Upper lobe of right lung (tissue), 1 donor: ENCODE measurements around the gene SIPA1. TPM values are rescaled to one million over a fixed set of nuclear protein-coding genes. Genes with fewer than 3 reads are reported as not detected.

Experiments
- ATAC-seq: fragments of 200-7000 bp; cut with Tn5 transposase; one replicate; pipeline ENCODE4 v1.9.1; 2020; ENCODE audit warnings: mild to moderate bottlenecking, moderate library complexity
- DNase-seq: peaks from one replicate; pipeline ENCODE4 v3.0.0-alpha.2; 2020
- H3K27ac ChIP-seq: fragments of 200-600 bp; one replicate; pipeline ENCODE4 v1.8.0; 2022
- H3K27me3 ChIP-seq: fragments of 200-600 bp; one replicate; pipeline ENCODE4 v1.8.0; 2022; ENCODE audit warnings: mild to moderate bottlenecking
- H3K36me3 ChIP-seq: fragments of 200-600 bp; one replicate; pipeline ENCODE4 v1.8.0; 2022
- H3K4me1 ChIP-seq: fragments of 200-600 bp; one replicate; pipeline ENCODE4 v1.8.0; 2022
- H3K4me3 ChIP-seq: fragments of 200-600 bp; one replicate; pipeline ENCODE4 v1.8.0; 2022; ENCODE audit warnings: mild to moderate bottlenecking
- H3K9me3 ChIP-seq: fragments of 200-600 bp; one replicate; pipeline ENCODE4 v1.8.0; 2022
- intact Hi-C: fragments of 100-400 bp; cut with DNase I; formaldehyde crosslinking; loops from one replicate; pipeline ENCODE4 v1.11.0; 2022
- total RNA-seq: library from RNA; stranded (reverse); fragmentation: NEBNext Ultra II Directional; extraction: Animal tissue kit (Norgen Biotek cat#: 25700); gene quantifications from one replicate; pipeline ENCODE4 v1.2.1, GENCODE V29; 2021
- TF ChIP-seq, protein P1 (sequence below): fragments of 200-600 bp; IDR thresholded peaks from one replicate; pipeline ENCODE4 v1.8.0; 2022; ENCODE audit warnings: antibody characterized with exemption
- donor health status: DM: no; HTN: yes; CAD: no; lungs with severe emphysema.

Gene SIPA1
- total RNA-seq, 1 donor from 2014 or later: 86.5 TPM

DNA sequence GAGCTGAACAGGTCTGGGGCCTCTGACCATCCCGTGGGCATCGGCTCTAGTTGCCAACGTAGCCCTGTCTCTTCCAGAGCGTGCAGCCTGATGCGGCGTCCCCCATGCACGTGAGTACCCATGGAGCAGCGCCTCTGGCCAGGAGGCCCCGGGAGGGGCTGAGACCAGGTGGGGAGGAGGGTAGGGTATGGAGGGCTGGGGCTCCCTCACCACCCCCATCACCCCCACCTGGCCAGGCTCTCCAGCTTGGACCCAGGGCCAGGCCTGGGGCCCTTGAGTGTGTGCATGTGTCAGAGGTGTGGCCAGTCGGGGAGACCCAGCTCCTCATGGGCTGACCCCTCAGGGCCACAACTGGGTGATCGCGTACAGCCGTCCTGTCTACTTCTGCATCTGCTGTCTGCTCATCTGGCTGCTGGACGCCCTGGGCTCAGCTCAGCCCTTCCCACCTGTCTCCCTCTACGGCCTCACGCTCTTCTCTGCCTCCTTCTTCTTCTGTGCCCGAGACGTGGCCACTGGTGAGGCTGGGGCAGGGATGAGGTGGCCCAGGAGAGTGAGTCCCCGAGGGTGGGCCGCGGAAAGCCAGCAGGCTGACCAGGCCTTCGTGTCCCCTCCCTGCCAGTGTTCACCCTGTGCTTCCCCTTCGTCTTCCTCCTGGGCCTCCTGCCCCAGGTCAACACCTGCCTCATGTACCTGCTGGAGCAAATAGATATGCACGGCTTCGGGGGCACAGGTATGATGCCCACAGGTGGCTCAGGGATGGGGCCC is 13.9 kb upstream of the SIPA1 start:
- TF ChIP-seq, protein P1, sequence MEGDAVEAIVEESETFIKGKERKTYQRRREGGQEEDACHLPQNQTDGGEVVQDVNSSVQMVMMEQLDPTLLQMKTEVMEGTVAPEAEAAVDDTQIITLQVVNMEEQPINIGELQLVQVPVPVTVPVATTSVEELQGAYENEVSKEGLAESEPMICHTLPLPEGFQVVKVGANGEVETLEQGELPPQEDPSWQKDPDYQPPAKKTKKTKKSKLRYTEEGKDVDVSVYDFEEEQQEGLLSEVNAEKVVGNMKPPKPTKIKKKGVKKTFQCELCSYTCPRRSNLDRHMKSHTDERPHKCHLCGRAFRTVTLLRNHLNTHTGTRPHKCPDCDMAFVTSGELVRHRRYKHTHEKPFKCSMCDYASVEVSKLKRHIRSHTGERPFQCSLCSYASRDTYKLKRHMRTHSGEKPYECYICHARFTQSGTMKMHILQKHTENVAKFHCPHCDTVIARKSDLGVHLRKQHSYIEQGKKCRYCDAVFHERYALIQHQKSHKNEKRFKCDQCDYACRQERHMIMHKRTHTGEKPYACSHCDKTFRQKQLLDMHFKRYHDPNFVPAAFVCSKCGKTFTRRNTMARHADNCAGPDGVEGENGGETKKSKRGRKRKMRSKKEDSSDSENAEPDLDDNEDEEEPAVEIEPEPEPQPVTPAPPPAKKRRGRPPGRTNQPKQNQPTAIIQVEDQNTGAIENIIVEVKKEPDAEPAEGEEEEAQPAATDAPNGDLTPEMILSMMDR: no peak
- Histone ChIP-seq H3K9me3 (no peaks in the 10 kb centered on the region), H3K27ac (no peak overlapping the region), H3K27me3 (no peaks in the 10 kb centered on the region), H3K36me3 (peaks cover 82% of the 10 kb centered on the region), H3K4me3 (no peak overlapping the region), H3K4me1 (no peaks in the 10 kb centered on the region)
- DNase-seq (no peak), ATAC-seq (no peak)
- intact Hi-C loops: no loop called here

- DNase-seq (no peak), ATAC-seq (no peak)
- Histone ChIP-seq H3K36me3 (peaks cover 82% of the 10 kb centered on the region), H3K27ac (no peak overlapping the region), H3K4me1 (no peaks in the 10 kb centered on the region), H3K9me3 (no peaks in the 10 kb centered on the region), H3K4me3 (no peak overlapping the region), H3K27me3 (no peaks in the 10 kb centered on the region)
- TF ChIP-seq, protein P1: no peak
- intact Hi-C loops: no loop called here
Measured at GRCh38 chr11:65624931-65625627, 12.8 kb upstream of the SIPA1 start.

DNA sequence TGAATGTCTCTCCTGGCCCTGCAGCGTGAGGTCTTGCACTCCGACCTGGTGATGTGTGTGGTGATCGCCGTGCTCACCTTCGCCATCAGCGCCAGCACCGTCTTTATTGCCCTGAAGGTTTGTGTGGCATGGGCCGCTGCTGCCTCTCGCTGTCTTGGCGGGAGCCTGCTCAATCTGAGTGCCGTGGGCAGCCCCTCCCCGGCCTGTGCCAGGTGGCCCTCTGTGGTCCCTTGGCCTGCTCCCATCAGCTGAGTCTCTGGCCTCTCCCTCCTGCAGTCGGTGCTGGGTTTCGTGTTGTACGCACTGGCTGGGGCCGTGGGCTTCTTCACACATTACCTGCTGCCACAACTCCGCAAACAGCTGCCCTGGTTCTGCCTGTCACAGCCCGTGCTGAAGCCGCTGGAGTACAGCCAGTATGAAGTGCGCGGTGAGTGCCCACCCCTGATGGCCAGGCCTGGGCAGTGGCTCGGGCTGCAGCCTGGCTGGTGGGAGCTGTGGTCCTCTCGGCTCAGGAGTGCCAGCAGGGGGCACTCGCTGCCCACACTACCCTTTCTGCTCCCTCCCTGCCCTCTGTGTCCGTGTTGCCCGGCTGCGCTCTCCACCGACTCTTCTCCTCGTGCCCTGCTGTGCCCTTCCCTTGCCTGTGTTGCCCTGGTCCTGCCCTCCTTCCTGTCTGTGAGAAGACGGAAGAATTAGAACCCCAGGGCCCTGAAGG is 12.1 kb upstream of the SIPA1 start:
- no peaks in the 10 kb centered on the region for H3K9me3 ChIP-seq
- ATAC-seq: peak; percentile 85
- H3K27ac ChIP-seq: no peak overlapping the region
- no peaks in the 10 kb centered on the region for H3K27me3 ChIP-seq
- peak; percentile 83 for DNase-seq
- peaks cover 86% of the 10 kb centered on the region for H3K36me3 ChIP-seq
- H3K4me3 ChIP-seq: no peak overlapping the region
- intact Hi-C loops: no loop called here
- H3K4me1 ChIP-seq: no peaks in the 10 kb centered on the region
- TF ChIP-seq, protein P1: peak; percentile 66

- Histone ChIP-seq H3K27ac (no peak overlapping the region), H3K9me3 (no peaks in the 10 kb centered on the region), H3K4me1 (no peaks in the 10 kb centered on the region), H3K27me3 (no peaks in the 10 kb centered on the region), H3K4me3 (no peak overlapping the region), H3K36me3 (peaks cover 91% of the 10 kb centered on the region)
- DNase-seq (no peak), ATAC-seq (no peak)
- intact Hi-C loops: no loop called here
- TF ChIP-seq, protein P1: no peak
Measured at GRCh38 chr11:65627202-65627601, 10.7 kb upstream of the SIPA1 start.

DNA sequence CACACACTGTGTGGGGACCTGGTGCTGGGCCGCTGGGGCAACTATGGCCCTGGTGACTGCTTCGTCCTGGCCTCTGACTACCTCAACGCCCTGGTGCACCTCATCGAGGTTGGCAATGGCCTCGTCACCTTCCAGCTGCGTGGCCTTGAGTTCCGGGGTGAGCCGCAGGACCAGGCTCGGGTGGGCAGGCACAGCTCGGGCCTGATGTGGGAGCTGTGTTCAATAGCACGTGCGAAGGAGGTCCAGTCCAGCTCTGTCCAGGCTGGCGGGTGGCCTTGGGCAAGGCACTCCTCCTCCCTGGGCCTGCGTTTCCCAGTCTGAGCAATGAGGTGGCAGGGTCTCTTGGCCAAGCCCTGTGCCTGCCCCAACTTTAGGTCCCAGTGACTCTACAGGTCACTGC is 8.3 kb upstream of the SIPA1 start:
- intact Hi-C loops: no loop called here
- TF ChIP-seq, protein P1: no peak
- DNase-seq (no peak), ATAC-seq (no peak)
- Histone ChIP-seq H3K36me3 (peaks cover 83% of the 10 kb centered on the region), H3K4me1 (no peaks in the 10 kb centered on the region), H3K9me3 (no peaks in the 10 kb centered on the region), H3K4me3 (no peak overlapping the region), H3K27ac (no peak overlapping the region), H3K27me3 (no peaks in the 10 kb centered on the region)
